ENCODE measurements around the gene GPR21.

GPR21 gene

DNA sequence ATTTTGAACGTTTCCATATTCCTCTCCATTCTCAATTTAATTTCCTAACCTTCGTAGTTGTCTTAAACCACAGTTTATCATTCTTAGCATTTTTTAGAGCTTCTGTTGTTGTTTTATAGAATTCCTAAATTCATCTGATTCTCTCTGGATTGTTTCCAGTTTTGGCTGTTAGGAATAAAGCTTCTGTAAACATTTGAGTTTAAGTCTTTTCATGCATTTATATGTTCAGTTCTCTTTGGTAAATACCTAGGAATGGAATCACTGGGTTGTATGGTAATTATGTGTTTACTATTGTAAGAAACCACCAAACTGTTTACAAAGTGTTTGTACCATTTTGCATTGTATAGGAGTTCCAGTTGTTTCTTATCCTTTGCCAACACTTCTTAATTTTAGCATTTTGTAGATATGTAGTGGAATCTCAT lies 29.7 kb downstream of the GPR21 start:
- no peak overlapping the region for H2BK120ac ChIP-seq (ENCODE audit: low read depth, low read length)
- peak overlapping the region; percentile 61 for H3K27ac ChIP-seq (ENCODE audit: low read length, poor library complexity, severe bottlenecking)
- no peak overlapping the region for H3K14ac ChIP-seq (ENCODE audit: low read length in 2 of 2)
- H3K4ac ChIP-seq (ENCODE audit: low read depth in 1 of 2, low read length in 2 of 2) = no peak overlapping the region
- DNase-seq = peak; percentile 35
- H3K18ac ChIP-seq (ENCODE audit: low read depth in 1 of 2, low read length in 2 of 2) = no peak overlapping the region
- peaks cover 5% of the 10 kb centered on the region for H3K4me1 ChIP-seq (ENCODE audit: control insufficient read depth, insufficient read depth, low read depth, low read length)
- no peak overlapping the region for H3K4me3 ChIP-seq (ENCODE audit: insufficient read depth in 1 of 2, low read depth in 1 of 2, low read length in 2 of 2)
- no peak overlapping the region for H3K4me2 ChIP-seq (ENCODE audit: low read length, poor library complexity, severe bottlenecking)
- no peak overlapping the region for H3K23ac ChIP-seq (ENCODE audit: low read length in 2 of 2)
- WGBS = no CpG with 5 or more reads among the region's 2 CpGs
- no peak overlapping the region for H2AK5ac ChIP-seq (ENCODE audit: low read length, severe bottlenecking)
- no peaks in the 10 kb centered on the region for H3K27me3 ChIP-seq (ENCODE audit: control insufficient read depth in 1 of 2, insufficient read depth in 1 of 2, low read length in 2 of 2)
- no peak overlapping the region for H3K9ac ChIP-seq (ENCODE audit: low read length)
- peaks cover 2 to 47% of the 10 kb centered on the region in 2 experiments for H3K36me3 ChIP-seq (ENCODE audit: control insufficient read depth in 1 of 2, insufficient read depth in 2 of 2, low read depth in 1 of 2, low read length in 2 of 2)
- H2BK15ac ChIP-seq (ENCODE audit: low read depth, poor library complexity, severe bottlenecking) = no peak overlapping the region
- no peak overlapping the region for H4K91ac ChIP-seq (ENCODE audit: low read length)
- H3K79me1 ChIP-seq (replicated peaks; ENCODE audit: low read length, poor library complexity, severe bottlenecking) = peaks cover 10% of the 10 kb centered on the region
- H2AFZ ChIP-seq (ENCODE audit: low read depth, low read length) = no peak overlapping the region
- H2BK12ac ChIP-seq (ENCODE audit: low read length in 2 of 2) = no peak overlapping the region
- H2BK5ac ChIP-seq (ENCODE audit: low read depth, low read length, poor library complexity, severe bottlenecking) = no peak overlapping the region
- H3K9me3 ChIP-seq (ENCODE audit: control insufficient read depth, low read length) = no peaks in the 10 kb centered on the region
- H4K8ac ChIP-seq (ENCODE audit: low read length) = no peak overlapping the region

DNA sequence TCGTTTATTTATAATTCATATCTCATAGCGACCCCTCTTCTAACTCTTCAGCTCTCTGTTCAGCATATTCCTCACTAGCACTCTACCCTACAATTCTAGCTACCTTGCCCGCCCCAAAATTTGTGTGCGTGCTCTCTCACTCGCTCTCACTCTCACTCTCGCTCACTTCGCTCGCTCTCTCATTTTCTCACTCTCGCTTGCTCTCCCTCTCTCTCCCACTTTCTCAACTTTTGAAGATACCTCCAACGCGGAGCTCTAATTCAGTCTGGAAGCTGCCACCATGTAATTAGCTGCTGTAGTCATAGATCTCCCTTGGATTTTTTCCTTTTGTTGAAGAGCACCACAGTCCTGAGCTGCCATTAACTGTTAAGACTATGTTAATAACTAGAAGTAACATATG lies 30.4 kb downstream of the GPR21 start:
- no peaks in the 10 kb centered on the region for H3K27me3 ChIP-seq (ENCODE audit: control insufficient read depth in 1 of 2, insufficient read depth in 1 of 2, low read length in 2 of 2)
- peaks cover 5% of the 10 kb centered on the region for H3K4me1 ChIP-seq (ENCODE audit: control insufficient read depth, insufficient read depth, low read depth, low read length)
- no peak overlapping the region for H3K4me2 ChIP-seq (ENCODE audit: low read length, poor library complexity, severe bottlenecking)
- no peak overlapping the region for H2BK5ac ChIP-seq (ENCODE audit: low read depth, low read length, poor library complexity, severe bottlenecking)
- H3K4ac ChIP-seq (ENCODE audit: low read depth in 1 of 2, low read length in 2 of 2) = peak overlapping the region in 1 of 2 experiments; percentile 26
- H3K27ac ChIP-seq (ENCODE audit: low read length, poor library complexity, severe bottlenecking) = no peak overlapping the region
- H4K8ac ChIP-seq (ENCODE audit: low read length) = no peak overlapping the region
- H4K91ac ChIP-seq (ENCODE audit: low read length) = peak overlapping the region; percentile 23
- WGBS = 99% methylated on average over 11 of the region's 11 CpGs
- peak overlapping the region in 1 of 2 experiments; percentile 75 for H3K14ac ChIP-seq (ENCODE audit: low read length in 2 of 2)
- H3K9me3 ChIP-seq (ENCODE audit: control insufficient read depth, low read length) = no peaks in the 10 kb centered on the region
- H3K18ac ChIP-seq (ENCODE audit: low read depth in 1 of 2, low read length in 2 of 2) = no peak overlapping the region
- H2AFZ ChIP-seq (ENCODE audit: low read depth, low read length) = no peak overlapping the region
- H3K36me3 ChIP-seq (ENCODE audit: control insufficient read depth in 1 of 2, insufficient read depth in 2 of 2, low read depth in 1 of 2, low read length in 2 of 2) = peaks cover 2 to 47% of the 10 kb centered on the region in 2 experiments
- no peak overlapping the region for H3K23ac ChIP-seq (ENCODE audit: low read length in 2 of 2)
- no peak overlapping the region for H2BK120ac ChIP-seq (ENCODE audit: low read depth, low read length)
- H3K9ac ChIP-seq (ENCODE audit: low read length) = no peak overlapping the region
- H2AK5ac ChIP-seq (ENCODE audit: low read length, severe bottlenecking) = peak overlapping the region; percentile 88
- no peak overlapping the region for H3K4me3 ChIP-seq (ENCODE audit: insufficient read depth in 1 of 2, low read depth in 1 of 2, low read length in 2 of 2)
- DNase-seq = no peak
- H2BK15ac ChIP-seq (ENCODE audit: low read depth, poor library complexity, severe bottlenecking) = no peak overlapping the region
- H3K79me1 ChIP-seq (replicated peaks; ENCODE audit: low read length, poor library complexity, severe bottlenecking) = peaks cover 8% of the 10 kb centered on the region
- no peak overlapping the region for H2BK12ac ChIP-seq (ENCODE audit: low read length in 2 of 2)

DNA sequence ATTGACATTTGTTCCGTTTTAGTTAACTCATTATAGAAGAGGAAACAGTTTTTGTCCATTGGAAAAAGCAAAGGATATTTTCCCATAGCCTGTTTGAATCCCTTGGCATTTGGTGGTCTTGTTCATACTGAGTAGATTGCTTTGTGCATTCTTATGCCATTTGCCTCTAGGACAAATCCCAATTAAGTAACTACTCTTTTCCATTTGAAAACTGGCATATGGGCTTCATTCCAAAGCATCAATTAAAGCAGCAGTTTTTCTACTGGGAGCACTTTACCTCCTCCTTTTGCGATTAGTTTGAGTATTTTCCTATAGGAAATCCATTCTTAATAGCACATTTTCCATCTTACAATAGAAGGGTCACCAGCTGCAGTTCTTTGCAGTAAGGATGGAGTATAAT lies 31.2 kb downstream of the GPR21 start:
- Histone ChIP-seq H3K4me2 (ENCODE audit: low read length, poor library complexity, severe bottlenecking) (no peak overlapping the region), H2AK5ac (ENCODE audit: low read length, severe bottlenecking) (no peak overlapping the region), H3K14ac (ENCODE audit: low read length in 2 of 2) (no peak overlapping the region), H3K23ac (ENCODE audit: low read length in 2 of 2) (no peak overlapping the region), H2BK15ac (ENCODE audit: low read depth, poor library complexity, severe bottlenecking) (no peak overlapping the region), H2AFZ (ENCODE audit: low read depth, low read length) (no peak overlapping the region), H3K4ac (ENCODE audit: low read depth in 1 of 2, low read length in 2 of 2) (no peak overlapping the region), H3K36me3 (ENCODE audit: control insufficient read depth in 1 of 2, insufficient read depth in 2 of 2, low read depth in 1 of 2, low read length in 2 of 2) (peaks cover 2 to 47% of the 10 kb centered on the region in 2 experiments), H2BK120ac (ENCODE audit: low read depth, low read length) (no peak overlapping the region), H3K4me3 (ENCODE audit: insufficient read depth in 1 of 2, low read depth in 1 of 2, low read length in 2 of 2) (no peak overlapping the region), H3K27me3 (ENCODE audit: control insufficient read depth in 1 of 2, insufficient read depth in 1 of 2, low read length in 2 of 2) (no peaks in the 10 kb centered on the region), H2BK5ac (ENCODE audit: low read depth, low read length, poor library complexity, severe bottlenecking) (no peak overlapping the region), H3K27ac (ENCODE audit: low read length, poor library complexity, severe bottlenecking) (peak overlapping the region; percentile 47), H3K79me1 (replicated peaks; ENCODE audit: low read length, poor library complexity, severe bottlenecking) (peaks cover 7% of the 10 kb centered on the region), H4K91ac (ENCODE audit: low read length) (no peak overlapping the region), H3K4me1 (ENCODE audit: control insufficient read depth, insufficient read depth, low read depth, low read length) (peaks cover 6% of the 10 kb centered on the region), H3K18ac (ENCODE audit: low read depth in 1 of 2, low read length in 2 of 2) (no peak overlapping the region), H3K9ac (ENCODE audit: low read length) (no peak overlapping the region), H2BK12ac (ENCODE audit: low read length in 2 of 2) (no peak overlapping the region), H4K8ac (ENCODE audit: low read length) (no peak overlapping the region), H3K9me3 (ENCODE audit: control insufficient read depth, low read length) (no peaks in the 10 kb centered on the region)
- WGBS = 100% methylated on average over 1 of the region's 2 CpGs
- no peak for DNase-seq

DNA sequence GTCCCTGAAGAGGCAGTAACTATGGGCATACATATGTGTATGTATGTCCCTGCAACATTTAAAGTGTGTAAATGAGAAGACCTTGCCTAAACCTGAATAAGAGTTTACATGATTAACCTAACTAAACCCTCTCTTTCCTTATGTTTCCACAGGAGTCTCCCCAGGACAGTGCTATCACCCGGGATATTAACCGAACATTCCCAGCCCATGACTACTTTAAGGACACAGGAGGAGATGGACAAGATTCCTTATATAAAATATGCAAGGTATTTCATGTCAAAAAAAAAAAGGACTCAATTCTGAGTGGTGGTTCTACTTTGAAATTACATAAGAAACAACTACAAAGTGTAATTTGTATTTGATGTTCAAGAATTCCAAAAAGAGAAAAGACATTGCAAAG lies 31.7 kb downstream of the GPR21 start:
- Histone ChIP-seq H3K9ac (ENCODE audit: low read length) (no peak overlapping the region), H2BK12ac (ENCODE audit: low read length in 2 of 2) (no peak overlapping the region)
- no CpG with 5 or more reads among the region's 2 CpGs for WGBS

More for the DNA sequence above, 31.7 kb downstream of the GPR21 start:
- Histone ChIP-seq H4K91ac (ENCODE audit: low read length) (no peak overlapping the region), H2BK5ac (ENCODE audit: low read depth, low read length, poor library complexity, severe bottlenecking) (no peak overlapping the region), H3K23ac (ENCODE audit: low read length in 2 of 2) (no peak overlapping the region), H3K79me1 (replicated peaks; ENCODE audit: low read length, poor library complexity, severe bottlenecking) (peaks cover 11% of the 10 kb centered on the region), H2AK5ac (ENCODE audit: low read length, severe bottlenecking) (no peak overlapping the region), H3K18ac (ENCODE audit: low read depth in 1 of 2, low read length in 2 of 2) (no peak overlapping the region), H3K4me1 (ENCODE audit: control insufficient read depth, insufficient read depth, low read depth, low read length) (peaks cover 6% of the 10 kb centered on the region), H3K9me3 (ENCODE audit: control insufficient read depth, low read length) (no peaks in the 10 kb centered on the region), H3K36me3 (ENCODE audit: control insufficient read depth in 1 of 2, insufficient read depth in 2 of 2, low read depth in 1 of 2, low read length in 2 of 2) (peaks cover 2 to 52% of the 10 kb centered on the region in 2 experiments), H3K27ac (ENCODE audit: low read length, poor library complexity, severe bottlenecking) (peak overlapping the region; percentile 47), H3K4me3 (ENCODE audit: insufficient read depth in 1 of 2, low read depth in 1 of 2, low read length in 2 of 2) (no peak overlapping the region), H2AFZ (ENCODE audit: low read depth, low read length) (no peak overlapping the region), H3K4ac (ENCODE audit: low read depth in 1 of 2, low read length in 2 of 2) (no peak overlapping the region), H2BK15ac (ENCODE audit: low read depth, poor library complexity, severe bottlenecking) (no peak overlapping the region), H3K4me2 (ENCODE audit: low read length, poor library complexity, severe bottlenecking) (no peak overlapping the region), H2BK120ac (ENCODE audit: low read depth, low read length) (no peak overlapping the region), H3K14ac (ENCODE audit: low read length in 2 of 2) (no peak overlapping the region), H3K27me3 (ENCODE audit: control insufficient read depth in 1 of 2, insufficient read depth in 1 of 2, low read length in 2 of 2) (no peaks in the 10 kb centered on the region), H4K8ac (ENCODE audit: low read length) (no peak overlapping the region)
- no peak for DNase-seq

Data from mesenchymal stem cell (in vitro differentiated cells and primary cell).